Right lobe of liver (tissue), 6 donors: ENCODE measurements around the gene RGS14. TPM values are rescaled to one million over a fixed set of nuclear protein-coding genes. Genes with fewer than 3 reads are reported as not detected.

Experiments
- ATAC-seq, 4 donors: fragments of 200-7000 bp; cut with Tn5 transposase; one replicate each; pipeline ENCODE4 v1.9.1; 2020; ENCODE audit warnings: mild to moderate bottlenecking in 4 of 4, moderate library complexity in 4 of 4
- DNase-seq, 3 donors: peaks; one replicate each; pipeline ENCODE4 v3.0.0-alpha.2; 2020
- H3K27ac ChIP-seq, 3 donors: fragments of 200-600 bp; one replicate each; pipeline ENCODE4 v1.8.0; 2022
- H3K27me3 ChIP-seq, 2 donors: fragments of 200-600 bp; one replicate each; pipeline ENCODE4 v1.8.0; 2022
- H3K36me3 ChIP-seq, 4 donors: fragments of 200-600 bp; sonication (generic) in 1 of 4; one replicate each; pipeline versions ENCODE4 v1.5.1 to v1.8.0; 2017 to 2022; ENCODE audit warnings: control low read depth in 1 of 4
- H3K4me1 ChIP-seq, 4 donors: fragments of 200-600 bp; sonication (generic) in 1 of 4; one replicate each; pipeline versions ENCODE4 v1.5.1 to v1.8.0; 2017 to 2022; ENCODE audit warnings: control low read depth in 1 of 4
- H3K4me3 ChIP-seq, 3 donors: fragments of 200-600 bp; one replicate each; pipeline ENCODE4 v1.8.0; 2022
- H3K9me3 ChIP-seq, 4 donors: fragments of 200-600 bp; sonication (generic) in 1 of 4; one replicate each; pipeline versions ENCODE4 v1.5.1 to v1.8.0; 2017 to 2022; ENCODE audit warnings: control low read depth in 1 of 4
- CTCF ChIP-seq, 4 donors: fragments of 200-600 bp in 3 of 4; fragments of 450-650 bp in 1 of 4; IDR thresholded peaks; one replicate each; pipeline versions ENCODE4 v1.5.1 to v1.8.0; 2016 to 2022; ENCODE audit warnings: antibody characterized with exemption in 4 of 4, mild to moderate bottlenecking in 2 of 4
- POLR2A ChIP-seq: fragments of 450-650 bp; IDR thresholded peaks from one replicate; pipeline ENCODE4 v1.6.1; 2017; ENCODE audit warnings: antibody characterized with exemption, mild to moderate bottlenecking
- WGBS: methylation state at CpG from one replicate; pipeline ENCODE4 v1.1.6; 2018; ENCODE audit warnings: low coverage, low lambda C conversion rate; ENCODE audit not compliant: insufficient coverage; ENCODE audit errors: missing lambda C conversion rate; 5-methylcytosine and 5-hydroxymethylcytosine counted together
- intact Hi-C, 2 donors: fragments of 100-400 bp; cut with DNase I; formaldehyde crosslinking; loops; one replicate each; pipeline versions ENCODE4 v1.11.2 to v1.14.1; 2022
- total RNA-seq, 6 experiments: library from RNA; depleted of rRNA in 2 of 6; stranded (reverse); fragments of >200 nt in 2 of 6; fragmentation: NEBNext Ultra II Directional in 3 of 6; extraction: Animal tissue kit (Norgen Biotek cat#: 25700) in 3 of 6; gene quantifications; one replicate each; pipeline versions ENCODE4 v1.1.0 to v1.2.4, GENCODE V29; 2016 to 2023
- donor health status: DM: no; HTN: yes; CAD: no.
- donor health status: DM: no; HTN: no; CAD: no.
- donor health status: DM: no; HTN: no; CAD: no.
- donor health status: DM: no; HTN: yes; CAD: no.
- donor health status: DM: no; HTN: yes; CAD: no.

The RGS14 gene
- total RNA-seq, 6 experiments from 2014 or later = 29.2 to 43.1 (median 35.2) TPM

DNA sequence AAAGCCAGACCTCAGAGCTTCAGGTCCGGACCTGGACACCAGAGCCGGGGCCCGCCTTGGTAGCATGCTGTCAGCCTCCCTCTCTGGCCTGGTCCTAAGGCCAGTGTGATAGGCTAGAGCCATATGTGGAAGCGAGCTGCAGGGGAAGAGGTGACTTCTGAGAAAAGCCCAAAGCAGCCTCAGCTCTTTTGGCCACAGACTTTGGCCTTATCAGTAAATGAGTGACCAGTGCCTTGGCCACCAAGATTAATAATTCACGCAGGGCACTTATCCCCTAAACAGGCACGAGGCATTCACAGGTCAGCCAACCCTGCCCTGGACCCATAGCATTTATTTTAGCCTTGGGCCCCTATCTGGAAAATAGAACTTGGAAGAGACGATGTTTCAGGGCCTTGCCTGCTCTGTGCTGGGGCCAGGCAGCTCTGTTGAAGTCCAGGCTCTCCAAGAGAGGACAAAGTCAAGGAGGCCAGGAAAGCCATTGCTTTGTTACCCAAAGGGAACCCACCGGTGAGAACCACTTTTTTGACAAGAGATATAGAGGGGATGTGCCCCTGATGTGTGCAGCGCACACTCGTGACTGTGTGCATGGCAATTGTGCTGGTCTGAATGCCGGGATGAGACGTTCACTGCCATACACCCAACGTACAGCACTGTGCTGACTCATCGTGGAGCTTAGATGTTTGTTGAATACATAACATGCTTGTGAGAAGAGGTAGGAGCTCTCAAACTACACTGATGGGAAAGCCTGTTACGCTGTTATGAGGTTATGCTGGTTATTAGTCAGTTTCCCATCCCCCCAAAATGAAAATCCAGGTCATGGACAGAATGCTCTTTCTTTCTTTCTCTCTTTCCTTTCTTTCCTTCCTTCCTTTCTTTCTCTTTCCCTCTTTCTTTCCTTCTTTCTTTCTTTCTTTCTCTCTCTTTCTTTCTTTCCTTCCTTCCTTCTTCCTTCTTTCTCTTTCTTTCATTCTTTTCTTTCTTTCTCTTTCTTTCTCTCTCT, 21.5 kb downstream of the RGS14 start:
- Histone ChIP-seq H3K4me3 (peak overlapping the region; percentile 8 to 49 (median 32)), H3K36me3 (no peaks in the 10 kb centered on the region), H3K27me3 (no peaks in the 10 kb centered on the region), H3K9me3 (no peaks in the 10 kb centered on the region), H3K27ac (peak overlapping the region; percentile 91 to 94 (median 93)), H3K4me1 (peaks cover 0 to 64% (median 22%) of the 10 kb centered on the region in 4 donors)
- 25% methylated on average over 5 of the region's 15 CpGs for WGBS
- TF ChIP-seq CTCF (IDR thresholded peaks at IDR 0.05) (no peak), POLR2A (peak; percentile 60)
- intact Hi-C loops = no loop called here
- DNase-seq = peak; percentile 57 to 90 (median 79)
- peak; percentile 72 to 83 (median 78) for ATAC-seq

DNA sequence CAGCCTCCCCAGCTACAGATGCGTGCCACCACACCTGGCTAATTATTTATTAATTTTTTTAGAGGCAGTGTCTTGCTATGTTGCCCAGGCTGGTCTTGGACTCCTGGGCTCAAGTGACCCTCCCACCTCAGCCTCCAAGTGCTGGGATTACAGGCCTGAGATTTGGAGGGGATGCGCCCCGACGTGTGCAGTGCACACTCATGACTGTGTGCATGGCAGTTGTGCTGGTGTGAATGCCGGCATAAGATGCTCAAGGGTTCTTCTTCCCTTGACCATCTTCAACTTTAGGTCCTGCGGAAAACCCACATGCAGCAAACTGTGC, 23.0 kb downstream of the RGS14 start:
- Histone ChIP-seq H3K27ac (peak overlapping the region in 1 of 3 donors; percentile 94), H3K4me3 (no peak overlapping the region), H3K9me3 (no peaks in the 10 kb centered on the region), H3K36me3 (no peaks in the 10 kb centered on the region), H3K4me1 (peaks cover 0 to 55% (median 22%) of the 10 kb centered on the region in 4 donors), H3K27me3 (no peaks in the 10 kb centered on the region)
- DNase-seq (no peak), ATAC-seq (no peak)
- TF ChIP-seq POLR2A = no peak
- no peak for TF ChIP-seq CTCF (IDR thresholded peaks at IDR 0.05)
- intact Hi-C loops = loop anchor here in 1 of 2 donors (10.0 kb wide), 1 partner anchor 66 kb away; the partner anchor contains the start of gene MXD3
- 100% methylated on average over 1 of the region's 6 CpGs for WGBS

GRCh38 chr5:177382423-177383029, 24.8 kb downstream of the RGS14 start:
- peak overlapping the region in 1 of 3 donors; percentile 43 for H3K27ac ChIP-seq
- WGBS = 16% methylated on average over 9 of the region's 11 CpGs
- intact Hi-C loops = loop anchor here in 1 of 2 donors (10.0 kb wide), 1 partner anchor 68 kb away; the partner anchor contains the start of gene MXD3
- peak; percentile 50 to 64 (median 56) for ATAC-seq
- TF ChIP-seq CTCF (IDR thresholded peaks at IDR 0.05) (peak; percentile 28 to 59 (median 42)), POLR2A (no peak)
- no peak overlapping the region for H3K4me3 ChIP-seq
- peak; percentile 57 to 75 (median 72) for DNase-seq
- H3K9me3 ChIP-seq = no peaks in the 10 kb centered on the region
- H3K4me1 ChIP-seq = peaks cover 0 to 41% (median 15%) of the 10 kb centered on the region in 4 donors
- H3K27me3 ChIP-seq = no peaks in the 10 kb centered on the region
- no peaks in the 10 kb centered on the region for H3K36me3 ChIP-seq

DNA sequence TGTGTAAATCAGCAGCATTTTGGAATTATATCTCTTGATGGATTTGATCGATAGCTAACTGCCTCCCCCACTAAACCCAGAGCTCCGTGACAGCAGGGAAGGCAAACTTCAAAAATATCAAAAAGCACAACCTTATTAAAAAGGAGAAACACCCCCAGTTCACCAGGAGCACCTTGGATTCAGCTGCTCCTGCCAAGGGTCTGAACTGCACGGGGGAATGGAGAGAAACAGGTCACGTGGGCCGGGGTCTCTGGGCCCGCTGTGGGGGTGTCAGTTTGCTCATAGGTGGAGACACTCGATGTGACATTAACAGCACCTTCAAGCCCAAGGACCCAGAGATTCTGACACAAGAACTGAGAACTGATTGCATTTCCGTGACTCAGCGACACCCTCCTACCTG, 25.5 kb downstream of the RGS14 start:
- Histone ChIP-seq H3K4me3 (no peak overlapping the region), H3K4me1 (peaks cover 0 to 35% (median 12%) of the 10 kb centered on the region in 4 donors), H3K9me3 (no peaks in the 10 kb centered on the region), H3K36me3 (no peaks in the 10 kb centered on the region), H3K27ac (no peak overlapping the region), H3K27me3 (no peaks in the 10 kb centered on the region)
- no peak for TF ChIP-seq CTCF (IDR thresholded peaks at IDR 0.05)
- TF ChIP-seq POLR2A = no peak
- 87% methylated on average over 8 of the region's 9 CpGs for WGBS
- ATAC-seq = no peak
- DNase-seq = no peak
- intact Hi-C loops = loop anchor here in 1 of 2 donors (10.0 kb wide), 1 partner anchor 68 kb away; the partner anchor contains the start of gene MXD3
